Measurements from ENCODE around the gene ZGPAT. TPM values are rescaled to one million over a fixed set of nuclear protein-coding genes. Genes with fewer than 3 reads are reported as not detected.

The ZGPAT gene
- total RNA-seq, 1 experiment from 2014 or later = 69.3 TPM

- H3K4me1 Mint-ChIP-seq (ENCODE audit: low read depth, unreplicated experiment) = peaks cover 11% of the 10 kb centered on the region
- intact Hi-C loops (cut with micrococcal nuclease; ENCODE audit: unreplicated experiment) = no loop called here
- peaks cover 26% of the 10 kb centered on the region for H3K4me1 ChIP-seq
- no peaks in the 10 kb centered on the region for H3K9me3 Mint-ChIP-seq (ENCODE audit: unreplicated experiment)
- no peaks in the 10 kb centered on the region; the same call in 1 of the 2 replicates for H3K36me3 ChIP-seq (ENCODE audit: control insufficient read depth, insufficient read depth, low read length)
- peak; percentile 51 to 71 for DNase-seq
- H3K36me3 Mint-ChIP-seq (ENCODE audit: insufficient read depth, unreplicated experiment) = peaks cover 100% of the 10 kb centered on the region
- TSS peak; percentile 48 for BruUV-seq (replicated peaks)
- H3K4me3 ChIP-seq (ENCODE audit: low read depth, low read length) = no peak overlapping the region
- no peak for TF ChIP-seq CTCF (IDR thresholded peaks at IDR 0.05; ENCODE audit: insufficient read depth in 1 of 2, low read depth in 1 of 2, low read length in 1 of 2, severe bottlenecking in 1 of 2, unreplicated experiment in 1 of 2)
- H3K9me3 ChIP-seq = no peaks in the 10 kb centered on the region
- H3K27me3 ChIP-seq (replicated peaks; ENCODE audit: control insufficient read depth, insufficient read depth, low read length) = no peaks in the 10 kb centered on the region
- peaks cover 2% of the 10 kb centered on the region for H3K27me3 Mint-ChIP-seq (ENCODE audit: insufficient read depth, unreplicated experiment)
- peak overlapping the region; percentile 30 for H3K27ac Mint-ChIP-seq (ENCODE audit: unreplicated experiment)
- POLR2A ChIA-PET = interaction anchor here (1.6 kb wide), 1 partner anchor 8 kb away, joined by 5 read pairs; the partner anchor contains the start of genes ARFRP1 and ZGPAT
- no peak overlapping the region for H3K4me3 Mint-ChIP-seq (ENCODE audit: unreplicated experiment)
- CTCF ChIA-PET = interaction anchor here (1.2 kb wide), 1 partner anchor 8 kb away, joined by 3 read pairs; the partner anchor contains the start of genes ARFRP1 and ZGPAT
Measured at GRCh38 chr20:63699466-63700198, 8.2 kb upstream of the ZGPAT start.

GRCh38 chr20:63700199-63701050 is 7.4 kb upstream of the ZGPAT start:
- peaks cover 2% of the 10 kb centered on the region for H3K27me3 Mint-ChIP-seq (ENCODE audit: insufficient read depth, unreplicated experiment)
- Histone ChIP-seq H3K9me3 (no peaks in the 10 kb centered on the region), H3K27me3 (replicated peaks; ENCODE audit: control insufficient read depth, insufficient read depth, low read length) (no peaks in the 10 kb centered on the region), H3K36me3 (ENCODE audit: control insufficient read depth, insufficient read depth, low read length) (peaks cover 5% of the 10 kb centered on the region; the same call in 1 of the 2 replicates), H3K4me1 (peaks cover 26% of the 10 kb centered on the region), H3K4me3 (ENCODE audit: low read depth, low read length) (no peak overlapping the region)
- no peaks in the 10 kb centered on the region for H3K9me3 Mint-ChIP-seq (ENCODE audit: unreplicated experiment)
- peaks cover 100% of the 10 kb centered on the region for H3K36me3 Mint-ChIP-seq (ENCODE audit: insufficient read depth, unreplicated experiment)
- H3K4me3 Mint-ChIP-seq (ENCODE audit: unreplicated experiment) = no peak overlapping the region
- DNase-seq = peak; percentile 38 to 49
- peak overlapping the region; percentile 30 for H3K27ac Mint-ChIP-seq (ENCODE audit: unreplicated experiment)
- ChIA-PET POLR2A (no interaction called here), CTCF (no interaction called here)
- BruUV-seq (replicated peaks) = no TSS peak
- intact Hi-C loops (cut with micrococcal nuclease; ENCODE audit: unreplicated experiment) = no loop called here
- TF ChIP-seq CTCF (IDR thresholded peaks at IDR 0.05; ENCODE audit: insufficient read depth in 1 of 2, low read depth in 1 of 2, low read length in 1 of 2, severe bottlenecking in 1 of 2, unreplicated experiment in 1 of 2) = no peak
- peaks cover 11% of the 10 kb centered on the region for H3K4me1 Mint-ChIP-seq (ENCODE audit: low read depth, unreplicated experiment)

- H3K27ac Mint-ChIP-seq (ENCODE audit: unreplicated experiment) = peak overlapping the region; percentile 30
- H3K9me3 Mint-ChIP-seq (ENCODE audit: unreplicated experiment) = no peaks in the 10 kb centered on the region
- Histone ChIP-seq H3K27me3 (replicated peaks; ENCODE audit: control insufficient read depth, insufficient read depth, low read length) (no peaks in the 10 kb centered on the region), H3K4me3 (ENCODE audit: low read depth, low read length) (no peak overlapping the region), H3K4me1 (peaks cover 26% of the 10 kb centered on the region), H3K9me3 (no peaks in the 10 kb centered on the region), H3K36me3 (ENCODE audit: control insufficient read depth, insufficient read depth, low read length) (peaks cover 8% of the 10 kb centered on the region)
- no peak for TF ChIP-seq CTCF (IDR thresholded peaks at IDR 0.05; ENCODE audit: insufficient read depth in 1 of 2, low read depth in 1 of 2, low read length in 1 of 2, severe bottlenecking in 1 of 2, unreplicated experiment in 1 of 2)
- H3K27me3 Mint-ChIP-seq (ENCODE audit: insufficient read depth, unreplicated experiment) = peaks cover 2% of the 10 kb centered on the region
- peaks cover 11% of the 10 kb centered on the region for H3K4me1 Mint-ChIP-seq (ENCODE audit: low read depth, unreplicated experiment)
- BruUV-seq (replicated peaks) = no TSS peak
- CTCF ChIA-PET = no interaction called here
- peak in 1 of 2 experiments; percentile 14 for DNase-seq
- POLR2A ChIA-PET = no interaction called here
- no peak overlapping the region for H3K4me3 Mint-ChIP-seq (ENCODE audit: unreplicated experiment)
- peaks cover 100% of the 10 kb centered on the region for H3K36me3 Mint-ChIP-seq (ENCODE audit: insufficient read depth, unreplicated experiment)
- intact Hi-C loops (cut with micrococcal nuclease; ENCODE audit: unreplicated experiment) = no loop called here
Measured at GRCh38 chr20:63701051-63701328, 6.8 kb upstream of the ZGPAT start.

Data from Caco-2 (cell line).